PC-9 (cell line): ENCODE measurements around the gene SLC5A5. TPM values are rescaled to one million over a fixed set of nuclear protein-coding genes. Genes with fewer than 3 reads are reported as not detected.

ENCODE experiments used
- BruUV-seq: library from RNA; stranded (reverse); fragments of 400-500 nt; replicated peaks from 2 replicates; lab custom pipeline; 2021; lab: Mats Ljungman, UMichigan
- CTCF ChIA-PET: fragments of 300-600 bp; sonication (Branson Sonifier 250); formaldehyde crosslinking; loops from one replicate; lab custom pipeline; 2022; ENCODE audit warnings: antibody characterized with exemption; lab: Charles Lee
- POLR2A ChIA-PET: fragments of 300-600 bp; sonication (Branson Sonifier 250); formaldehyde crosslinking; loops from one replicate; lab custom pipeline; 2022; ENCODE audit warnings: antibody characterized with exemption; ENCODE audit not compliant: unreplicated experiment; lab: Charles Lee
- DNase-seq, 2 experiments: peaks; one replicate each; pipeline versions ENCODE4 v3.0.0 to v3.0.0-alpha.2; 2015 to 2022; ENCODE audit warnings: mixed read lengths in 1 of 2
- H2AFZ ChIP-seq: fragments of 200-600 bp; sonication (generic); 2 replicates; pipeline ENCODE4 v1.8.1; 2017; ENCODE audit warnings: antibody characterized with exemption
- H3F3A ChIP-seq: fragments of 200-600 bp; sonication (generic); 2 replicates; pipeline ENCODE4 v1.8.1; 2017; ENCODE audit warnings: antibody characterized with exemption, mild to moderate bottlenecking, low read depth; ENCODE audit not compliant: insufficient read depth
- H3K27ac ChIP-seq: fragments of 200-600 bp; sonication (generic); 2 replicates; pipeline ENCODE4 v1.6.1; 2016; ENCODE audit warnings: mixed run types
- H3K27me3 ChIP-seq: fragments of 200-600 bp; sonication (generic); 2 replicates; pipeline ENCODE4 v1.6.1; 2016; ENCODE audit warnings: low read depth, mixed run types; ENCODE audit not compliant: insufficient read depth
- H3K36me3 ChIP-seq: fragments of 200-600 bp; sonication (generic); 2 replicates; pipeline ENCODE4 v1.6.1; 2016; ENCODE audit warnings: low read depth, mixed run types
- H3K4me1 ChIP-seq: fragments of 200-600 bp; sonication (generic); replicated peaks from 2 replicates; pipeline ENCODE4 v1.6.1; 2016; ENCODE audit warnings: mixed run types; ENCODE audit not compliant: insufficient read depth
- H3K4me2 ChIP-seq: fragments of 200-600 bp; sonication (generic); 2 replicates; pipeline ENCODE4 v1.6.1; 2017; ENCODE audit warnings: mixed run types
- H3K4me3 ChIP-seq: fragments of 200-600 bp; sonication (generic); 2 replicates; pipeline ENCODE4 v1.6.1; 2016; ENCODE audit warnings: mixed run types
- H3K79me2 ChIP-seq: fragments of 200-600 bp; sonication (generic); 2 replicates; pipeline ENCODE4 v1.6.1; 2017; ENCODE audit warnings: low read depth, mixed run types
- H3K9me2 ChIP-seq: fragments of 200-600 bp; sonication (generic); 2 replicates; pipeline ENCODE4 v1.8.1; 2017; ENCODE audit warnings: mild to moderate bottlenecking; ENCODE audit not compliant: insufficient read depth
- H3K9me3 ChIP-seq: fragments of 200-600 bp; sonication (generic); 2 replicates; pipeline ENCODE4 v1.8.1; 2016; ENCODE audit warnings: low read depth; ENCODE audit not compliant: insufficient read depth
- H4K20me1 ChIP-seq: fragments of 200-600 bp; sonication (generic); 2 replicates; pipeline ENCODE4 v1.8.1; 2017; ENCODE audit not compliant: insufficient read depth
- EZH2 ChIP-seq: fragments of 200-600 bp; sonication (generic); IDR thresholded peaks from 2 replicates; pipeline ENCODE4 v1.8.0; 2017; ENCODE audit warnings: antibody characterized with exemption, low read depth
- intact Hi-C: fragments of 100-400 bp; cut with micrococcal nuclease; formaldehyde crosslinking; loops from one replicate; pipeline ENCODE4 v1.10.0; 2022; ENCODE audit not compliant: unreplicated experiment
- total RNA-seq: library from RNA; stranded (reverse); gene quantifications from 2 replicates; pipeline ENCODE4 v1.2.3, GENCODE V29; 2021
- TF ChIP-seq, protein P1 (sequence below): fragments of 200-600 bp; sonication (generic); conservative IDR thresholded peaks from 2 replicates; pipeline ENCODE4 v1.6.1; 2017; ENCODE audit warnings: mixed run types, antibody characterized with exemption, mild to moderate bottlenecking, moderate library complexity

The SLC5A5 gene
- total RNA-seq, 1 experiment from 2014 or later: not detected

DNA sequence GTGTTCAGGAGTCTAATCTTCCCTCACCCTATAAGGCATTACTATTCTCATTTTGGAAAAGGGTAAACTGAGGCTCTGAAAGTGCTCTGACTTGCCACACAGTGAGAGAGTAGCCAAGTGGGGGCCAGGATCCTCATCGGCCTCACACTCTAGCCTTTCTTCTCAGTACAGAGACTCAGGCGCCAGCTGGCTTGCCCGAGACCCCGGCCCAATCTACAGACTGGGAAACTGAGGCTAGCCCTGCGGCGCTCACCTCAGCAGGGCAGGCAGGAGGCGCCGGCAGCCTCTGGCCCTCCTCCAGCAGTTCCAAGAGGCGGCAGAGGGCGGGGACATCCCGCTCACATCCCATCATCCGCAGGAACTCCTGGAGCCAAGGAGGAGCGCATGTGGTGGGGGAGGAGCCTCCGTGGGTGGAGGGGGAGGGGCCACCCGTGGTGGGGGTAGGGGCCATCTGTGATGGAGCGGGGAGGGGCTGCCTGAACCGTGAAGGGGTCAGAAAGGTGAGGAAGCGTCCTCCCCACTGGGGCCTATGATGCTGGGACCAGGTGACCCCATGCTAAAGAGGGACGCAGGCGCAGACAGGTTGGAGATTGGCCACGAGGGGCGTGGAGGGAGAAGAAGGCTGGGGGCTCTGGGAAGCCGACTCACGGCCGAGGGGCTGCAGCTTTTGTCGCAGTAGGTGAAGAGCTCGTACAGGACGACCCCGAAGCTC is 41.7 kb upstream of the SLC5A5 start:
- Histone ChIP-seq H3K79me2 (0 out of 2 replicates have a peak, but pooled peaks cover 3% of the 10 kb centered on the region), H3K9me3 (no peaks in the 10 kb centered on the region), H3K4me3 (peak overlapping the region; percentile 67), H3F3A (peaks cover 20% of the 10 kb centered on the region), H4K20me1 (no peaks in the 10 kb centered on the region), H3K4me1 (peaks cover 8% of the 10 kb centered on the region), H3K36me3 (no peaks in the 10 kb centered on the region), H3K27me3 (no peaks in the 10 kb centered on the region), H2AFZ (peak overlapping the region; percentile 81), H3K27ac (peak overlapping the region; percentile 62), H3K9me2 (no peaks in the 10 kb centered on the region), H3K4me2 (peak overlapping the region; percentile 86)
- intact Hi-C loops: loop anchor here (1.0 to 2.0 kb wide), 2 partner anchors 12 to 33 kb away; no protein-coding TSS in a partner anchor
- TSS peak; percentile 30 for BruUV-seq
- ChIA-PET POLR2A (interaction anchor here (0.5 to 1.0 kb wide), 4 partner anchors 12 to 358 kb away, joined by 3 to 19 read pairs (median 6); partner anchors contain the start of gene B3GNT3), CTCF (interaction anchor here (1.3 kb wide), 1 partner anchor 12 kb away, joined by 3 read pairs; no protein-coding TSS in a partner anchor)
- peak; percentile 72 to 82 for DNase-seq
- TF ChIP-seq, protein P1, sequence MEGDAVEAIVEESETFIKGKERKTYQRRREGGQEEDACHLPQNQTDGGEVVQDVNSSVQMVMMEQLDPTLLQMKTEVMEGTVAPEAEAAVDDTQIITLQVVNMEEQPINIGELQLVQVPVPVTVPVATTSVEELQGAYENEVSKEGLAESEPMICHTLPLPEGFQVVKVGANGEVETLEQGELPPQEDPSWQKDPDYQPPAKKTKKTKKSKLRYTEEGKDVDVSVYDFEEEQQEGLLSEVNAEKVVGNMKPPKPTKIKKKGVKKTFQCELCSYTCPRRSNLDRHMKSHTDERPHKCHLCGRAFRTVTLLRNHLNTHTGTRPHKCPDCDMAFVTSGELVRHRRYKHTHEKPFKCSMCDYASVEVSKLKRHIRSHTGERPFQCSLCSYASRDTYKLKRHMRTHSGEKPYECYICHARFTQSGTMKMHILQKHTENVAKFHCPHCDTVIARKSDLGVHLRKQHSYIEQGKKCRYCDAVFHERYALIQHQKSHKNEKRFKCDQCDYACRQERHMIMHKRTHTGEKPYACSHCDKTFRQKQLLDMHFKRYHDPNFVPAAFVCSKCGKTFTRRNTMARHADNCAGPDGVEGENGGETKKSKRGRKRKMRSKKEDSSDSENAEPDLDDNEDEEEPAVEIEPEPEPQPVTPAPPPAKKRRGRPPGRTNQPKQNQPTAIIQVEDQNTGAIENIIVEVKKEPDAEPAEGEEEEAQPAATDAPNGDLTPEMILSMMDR: peak; percentile 35; the same call in 1 of the 2 replicates
- TF ChIP-seq EZH2: no peak

DNA sequence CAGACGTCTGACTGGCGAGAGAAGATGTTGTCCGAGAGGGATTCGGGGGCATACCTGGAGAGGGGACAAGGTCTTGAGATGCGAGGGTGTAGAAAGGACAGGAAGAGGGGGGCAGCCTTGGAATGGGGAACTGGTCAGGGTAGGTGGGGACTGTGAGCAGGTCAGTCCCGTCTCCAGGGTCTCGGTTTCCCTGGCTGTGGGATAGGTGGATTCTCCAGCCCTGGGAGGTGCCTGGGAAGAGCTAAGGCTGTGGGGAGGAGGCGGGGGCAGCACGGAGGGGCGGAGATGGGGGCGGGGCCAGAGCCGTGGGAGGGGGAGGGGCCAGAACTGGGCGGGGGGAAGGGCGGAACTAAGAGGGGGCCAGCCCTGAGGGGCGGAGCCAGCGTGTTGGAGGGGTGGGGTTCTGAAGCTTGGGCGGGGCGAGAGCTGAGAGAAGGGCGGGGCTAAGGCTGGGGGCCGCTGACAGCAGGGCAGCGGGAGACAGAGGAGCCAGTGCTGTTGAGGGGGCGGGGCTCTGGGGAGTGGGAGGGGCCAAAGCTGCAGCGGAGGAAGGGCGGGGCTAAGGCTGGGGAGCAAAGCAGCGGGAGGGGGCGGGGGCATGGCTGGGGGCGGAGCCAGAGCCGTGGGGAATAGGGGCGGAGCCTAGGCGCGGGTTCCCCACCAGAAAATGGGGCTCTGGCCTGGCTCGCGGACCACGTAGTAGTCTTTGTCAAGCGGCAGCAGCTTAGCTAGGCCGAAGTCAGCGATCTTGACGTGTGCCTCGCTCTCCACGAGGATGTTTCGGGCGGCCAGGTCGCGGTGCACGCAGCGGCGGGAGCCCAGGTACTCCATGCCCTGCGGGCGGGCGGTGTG is 41.0 kb upstream of the SLC5A5 start:
- H3K4me2 ChIP-seq: peak overlapping the region; percentile 87
- DNase-seq: peak; percentile 88 to 94
- intact Hi-C loops: loop anchor here (1.0 to 2.0 kb wide), 2 partner anchors 12 to 34 kb away; no protein-coding TSS in a partner anchor
- 0 out of 2 replicates have a peak, but pooled peaks cover 3% of the 10 kb centered on the region for H3K79me2 ChIP-seq
- no TSS peak for BruUV-seq
- no peaks in the 10 kb centered on the region for H4K20me1 ChIP-seq
- CTCF ChIA-PET: interaction anchor here (0.5 to 1.3 kb wide), 5 partner anchors 11 to 45 kb away, joined by 3 to 8 read pairs (median 3); partner anchors contain the start of gene B3GNT3
- H3K27ac ChIP-seq: peak overlapping the region; percentile 62
- POLR2A ChIA-PET: interaction anchor here (0.5 to 1.0 kb wide), 10 partner anchors 11 to 1261 kb away, joined by 3 to 19 read pairs (median 6); partner anchors contain the start of gene B3GNT3
- peaks cover 20% of the 10 kb centered on the region for H3F3A ChIP-seq
- no peaks in the 10 kb centered on the region for H3K9me2 ChIP-seq
- H3K27me3 ChIP-seq: no peaks in the 10 kb centered on the region
- TF ChIP-seq, protein P1: no peak
- no peak for TF ChIP-seq EZH2
- peak overlapping the region; percentile 67 for H3K4me3 ChIP-seq
- H3K9me3 ChIP-seq: no peaks in the 10 kb centered on the region
- peaks cover 8% of the 10 kb centered on the region for H3K4me1 ChIP-seq
- H3K36me3 ChIP-seq: no peaks in the 10 kb centered on the region
- H2AFZ ChIP-seq: peak overlapping the region; percentile 86
